GM18508 (cell line): ENCODE data around the gene ARHGEF10L.

Experiments used
- ATAC-seq: cut with Tn5 transposase; IDR thresholded peaks from one replicate; pipeline ENCODE4 v1.9.1; 2021; ENCODE audit warnings: moderate number of reproducible peaks; ENCODE audit not compliant: insufficient read depth, unreplicated experiment

The ARHGEF10L gene

DNA sequence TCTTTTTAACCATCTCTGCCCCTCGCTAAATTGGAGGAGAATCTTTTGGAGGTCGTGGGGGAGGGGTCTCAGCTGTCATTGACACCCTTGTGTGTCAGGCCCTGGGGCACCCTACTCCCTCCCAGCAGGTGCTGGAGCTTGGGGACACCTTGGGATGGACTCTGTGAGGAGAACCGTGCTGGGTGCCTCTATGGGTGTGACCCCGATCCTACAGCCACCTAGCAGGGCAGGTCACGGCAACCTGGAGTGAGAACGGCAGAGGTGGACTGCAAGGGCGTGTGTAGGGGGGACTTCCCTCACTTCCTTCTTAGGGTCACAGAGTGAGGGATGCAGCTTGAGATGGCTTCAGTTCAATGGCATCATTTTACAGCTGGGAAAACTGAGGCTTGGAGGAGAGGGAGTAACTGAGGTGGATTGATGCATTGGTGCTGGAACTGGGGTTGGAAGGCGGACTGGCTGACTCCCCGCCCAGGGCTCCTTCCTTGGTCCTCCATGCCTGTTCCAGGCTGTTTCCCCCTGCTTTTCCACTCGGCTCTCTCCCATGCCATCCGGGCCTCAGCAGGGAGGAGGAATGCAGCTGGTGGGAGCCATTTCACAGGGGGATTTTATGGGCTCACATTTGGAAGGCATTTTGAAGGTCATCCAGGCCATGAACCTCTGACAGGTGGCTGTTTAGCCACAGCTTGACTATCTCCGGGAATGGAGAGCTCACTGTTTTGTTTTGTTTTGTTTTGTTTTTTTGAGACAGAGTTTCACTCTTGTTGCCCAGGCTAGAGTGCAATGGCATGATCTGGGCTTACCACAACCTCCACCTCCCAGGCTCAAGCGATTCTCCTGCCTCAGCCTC is 18.8 kb upstream of the ARHGEF10L start:
- ATAC-seq, result no peak

DNA sequence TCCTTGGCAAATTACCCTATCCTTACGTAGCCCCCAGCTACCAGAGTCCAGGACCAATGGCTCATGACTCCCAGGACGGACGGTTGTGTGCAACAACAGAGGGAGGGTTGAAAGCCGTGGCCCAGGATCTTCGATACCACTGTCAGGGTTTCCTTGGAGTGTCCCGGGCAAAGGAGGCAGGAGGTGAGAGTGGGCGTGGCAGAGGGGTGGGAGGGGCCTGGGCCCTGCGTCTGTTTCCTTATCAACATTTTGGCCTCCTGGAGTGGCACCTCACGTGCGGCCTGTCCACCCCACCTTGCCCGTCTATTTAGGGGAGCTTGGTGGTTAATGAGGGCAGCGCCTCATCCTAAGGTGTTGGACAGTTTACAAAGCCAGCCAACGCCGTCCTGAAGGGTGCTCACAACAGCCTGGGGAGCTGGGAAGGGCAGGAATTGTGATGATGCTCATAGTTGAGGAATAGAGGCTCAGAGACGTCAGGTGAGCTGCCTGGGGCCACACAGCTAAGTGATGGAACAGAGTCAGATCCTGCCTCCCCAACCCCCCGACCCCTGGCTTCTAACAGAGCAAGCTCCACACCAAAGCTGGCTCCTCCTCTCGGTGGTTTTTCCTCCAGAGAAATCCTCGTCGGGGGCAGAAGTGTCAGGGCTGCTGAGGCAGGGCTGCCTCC is 17.4 kb upstream of the ARHGEF10L start:
- no peak for ATAC-seq

DNA sequence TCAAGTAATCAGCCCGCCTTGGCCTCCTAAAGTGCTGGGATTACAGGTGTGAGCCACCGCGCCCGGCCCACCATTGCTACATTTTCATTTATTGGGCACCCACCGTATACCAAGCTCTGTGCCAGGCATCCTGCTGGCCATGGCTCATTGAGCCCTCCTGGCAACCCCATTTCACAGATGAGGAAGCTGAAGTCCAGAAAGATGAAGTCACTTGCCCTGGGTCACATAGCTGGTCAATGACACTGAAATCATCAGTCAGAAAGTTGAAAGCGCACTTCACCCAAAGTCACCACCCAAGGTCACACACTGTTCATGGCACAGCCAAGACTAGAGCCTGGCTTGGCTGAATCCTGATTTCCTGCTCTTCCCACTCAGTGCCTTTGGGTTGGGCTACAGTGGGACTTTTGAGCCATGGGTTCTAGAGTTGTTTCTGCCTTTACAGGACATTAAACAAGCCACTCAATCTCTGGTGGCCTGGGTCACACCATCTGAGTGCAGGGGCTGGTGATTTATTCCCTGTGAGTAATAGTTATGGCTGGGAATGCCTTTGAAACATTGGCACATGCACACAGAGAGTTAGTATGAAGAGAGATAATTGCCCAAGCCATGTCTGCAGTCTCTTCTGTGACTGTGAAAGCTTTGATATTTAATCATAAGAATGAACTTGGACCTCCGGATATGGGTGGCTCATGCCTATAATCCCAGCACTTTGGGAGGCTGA is 16.0 kb upstream of the ARHGEF10L start:
- no peak for ATAC-seq

DNA sequence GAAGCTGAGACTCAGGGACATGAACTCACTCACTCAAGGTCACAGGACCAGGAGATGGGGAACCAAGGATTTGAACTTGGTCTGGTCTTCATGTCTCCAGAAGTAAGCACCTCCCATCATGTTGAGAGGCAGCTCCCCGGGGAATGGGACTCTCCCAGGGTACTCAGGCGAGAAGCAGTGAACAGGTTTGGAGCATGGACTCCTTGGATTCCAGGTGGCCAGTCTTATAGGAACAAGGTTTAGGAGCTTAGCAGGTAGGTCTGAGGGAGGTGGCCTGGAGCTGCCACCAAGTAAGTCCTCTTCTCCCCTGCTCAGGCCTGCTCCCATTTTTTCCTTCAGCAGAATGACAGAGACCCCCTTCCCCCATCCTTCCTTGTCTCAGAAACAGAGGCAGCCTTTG is 14.9 kb upstream of the ARHGEF10L start:
- no peak for ATAC-seq

DNA sequence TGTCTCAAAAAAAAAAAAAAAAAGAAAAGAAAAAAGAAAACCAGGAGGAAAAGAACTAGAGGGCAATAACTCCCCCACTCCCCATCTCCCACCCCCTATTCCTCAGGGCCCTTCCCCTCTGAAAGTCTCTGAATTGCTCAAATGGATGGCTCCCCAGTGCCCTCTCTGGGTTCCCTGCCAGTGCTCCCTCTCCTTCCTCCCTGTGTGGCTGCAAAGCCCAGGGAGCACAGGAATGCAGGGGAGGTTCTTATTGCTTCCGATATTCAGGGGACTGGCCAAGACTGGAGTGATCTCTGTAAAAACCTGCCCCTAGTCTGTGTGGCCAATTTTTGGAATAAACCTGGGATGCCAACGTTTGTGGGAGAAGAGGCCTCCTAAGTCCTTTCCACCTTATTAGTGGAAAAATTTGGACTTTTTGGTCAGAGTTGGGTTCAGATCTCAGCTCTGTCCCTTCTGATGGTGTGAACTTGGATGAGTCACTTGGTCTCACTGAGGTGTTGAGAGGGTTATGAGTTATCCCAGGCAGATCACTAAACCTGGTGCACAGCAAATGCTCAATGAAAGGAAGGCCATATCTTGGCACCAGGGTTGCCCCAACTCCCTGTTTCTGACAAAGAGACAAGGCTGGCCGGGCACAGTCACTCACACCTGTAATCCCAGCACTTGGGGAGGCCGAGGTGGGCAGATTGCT is 13.4 kb upstream of the ARHGEF10L start:
- no peak for ATAC-seq

DNA sequence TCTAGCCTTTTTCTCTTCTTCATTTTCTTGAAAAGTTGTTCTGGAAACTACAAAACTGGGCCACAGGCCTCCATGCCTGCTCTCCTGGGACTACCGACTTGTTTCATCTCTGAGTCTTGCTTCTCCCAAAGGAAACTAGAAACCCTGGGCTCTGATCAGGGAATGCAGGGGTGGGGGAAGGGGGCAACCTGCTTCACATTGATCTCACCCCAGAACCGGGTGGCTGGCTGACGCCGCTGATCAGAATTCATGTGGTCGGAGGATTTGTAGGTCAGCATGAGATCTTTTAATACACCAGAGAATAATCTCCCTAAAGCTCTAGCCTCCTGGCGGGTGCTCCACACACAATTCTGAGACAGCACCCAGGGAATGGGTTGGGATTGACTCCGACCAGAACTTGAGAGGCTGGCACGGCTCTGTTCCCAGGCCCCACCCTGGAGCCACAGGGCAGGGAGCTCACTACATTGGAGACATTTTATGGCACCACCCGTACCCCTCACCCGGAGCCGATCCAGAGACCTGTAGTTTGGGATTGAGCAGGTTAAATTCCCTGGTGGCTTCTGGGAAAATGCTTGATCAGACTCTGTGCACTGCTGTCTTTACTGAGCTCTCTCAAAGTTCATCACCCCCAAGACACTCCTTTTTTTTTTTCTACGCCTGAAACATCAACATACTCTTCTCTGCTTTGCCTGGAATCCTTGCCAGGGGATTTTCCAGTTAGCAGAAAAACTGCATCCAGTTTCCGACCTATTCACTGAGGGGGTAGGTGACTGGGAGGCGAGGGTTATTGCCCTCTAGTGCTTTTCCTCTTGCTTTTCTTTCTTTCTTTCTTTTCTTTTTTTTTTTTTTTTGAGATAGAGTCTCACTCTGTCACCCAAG is 12.2 kb upstream of the ARHGEF10L start:
- no peak for ATAC-seq

- no peak for ATAC-seq
Measured at GRCh38 chr1:17529381-17529780, 10.1 kb upstream of the ARHGEF10L start.

DNA sequence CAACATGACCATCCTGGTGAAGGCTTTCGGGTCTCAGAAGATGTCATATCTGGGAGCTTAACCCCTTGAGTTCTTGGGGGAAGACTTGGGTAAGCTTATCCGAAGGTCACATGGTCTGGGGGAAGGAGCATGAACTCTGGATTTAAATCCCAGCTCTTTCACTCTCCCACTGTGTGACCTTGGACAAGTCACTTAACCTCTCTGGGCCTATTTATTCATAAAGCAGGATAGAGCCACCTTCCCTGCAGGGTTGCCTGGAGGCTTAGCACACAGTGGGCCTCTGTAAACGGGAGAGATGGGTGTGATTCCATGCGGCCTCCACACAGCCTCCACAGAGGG is 8.2 kb upstream of the ARHGEF10L start:
- no peak for ATAC-seq

- no peak for ATAC-seq
Measured at GRCh38 chr1:17531682-17532487, 7.6 kb upstream of the ARHGEF10L start.

DNA sequence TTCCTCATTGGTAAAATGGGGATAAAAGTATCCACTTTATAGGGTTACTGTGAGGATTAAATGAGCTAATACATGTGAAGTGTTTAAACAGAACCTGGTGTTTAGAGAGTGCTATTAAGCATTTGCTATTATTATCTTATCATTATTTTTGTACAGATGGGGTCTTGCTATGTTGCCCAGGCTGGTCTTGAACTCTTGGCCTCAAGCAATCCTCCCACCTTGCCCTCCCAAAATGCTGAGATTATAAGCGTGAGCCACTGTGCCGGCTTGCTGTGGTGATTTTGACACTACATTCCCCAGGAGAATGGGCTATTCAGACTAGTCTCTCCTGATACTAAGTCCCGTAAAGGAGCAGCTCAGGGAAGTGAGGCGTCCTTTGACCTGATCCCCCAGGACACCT is 6.3 kb upstream of the ARHGEF10L start:
- no peak for ATAC-seq

DNA sequence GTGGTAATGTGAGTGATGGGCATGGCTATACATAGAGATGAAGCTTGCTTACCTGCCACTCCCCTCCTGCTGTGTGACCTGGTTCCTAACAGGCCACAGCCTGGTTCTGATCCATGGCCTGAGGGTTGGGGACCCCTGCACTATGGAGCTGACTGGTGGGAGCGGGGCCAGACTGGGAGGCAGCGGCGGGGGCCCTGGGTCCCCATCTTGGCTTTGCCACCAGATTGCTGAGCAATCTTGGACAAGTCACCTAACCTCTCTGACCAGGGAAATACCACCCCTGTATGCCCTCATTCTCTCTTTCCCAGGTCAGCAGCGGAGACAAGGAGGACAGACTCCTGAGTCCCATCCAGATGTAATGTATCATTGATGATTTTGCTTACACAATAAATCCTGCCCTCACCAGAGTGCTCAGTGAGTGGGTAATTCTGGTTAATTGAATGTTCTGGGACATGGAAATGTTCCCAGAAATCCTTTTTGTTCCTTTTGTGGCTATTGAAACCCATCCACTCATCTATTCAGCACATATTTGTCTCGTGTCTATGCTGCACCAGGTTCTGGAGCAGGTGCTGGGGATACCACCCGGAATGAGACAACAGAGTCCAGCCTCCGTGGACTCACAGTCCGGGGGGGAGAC is 4.1 kb upstream of the ARHGEF10L start:
- ATAC-seq, result no peak

DNA sequence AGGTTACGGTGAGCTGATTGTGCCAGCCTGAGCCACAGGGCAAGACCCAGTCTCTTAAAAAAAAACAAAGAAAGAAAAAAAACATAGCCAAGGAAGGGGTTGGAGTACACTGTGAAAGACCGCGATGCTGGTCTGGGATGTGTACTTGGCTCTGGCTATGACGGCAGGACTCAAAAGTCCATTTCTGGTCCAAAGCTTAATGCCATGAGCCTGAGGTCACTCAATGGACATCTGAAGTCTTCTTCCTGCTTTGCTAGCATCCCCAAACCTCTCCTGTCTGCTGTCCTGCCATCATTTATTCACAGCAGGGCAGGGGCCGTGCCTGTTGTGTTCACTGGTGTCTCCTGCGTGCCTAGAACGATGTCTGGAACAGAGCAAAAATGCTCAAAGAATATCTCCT is 1.5 kb upstream of the ARHGEF10L start:
- ATAC-seq, result no peak

GRCh38 chr1:17538428-17539117 is 925 bp upstream of the ARHGEF10L start:
- no peak for ATAC-seq

- no peak for ATAC-seq
Measured at GRCh38 chr1:17539118-17539476, 401 bp upstream of the ARHGEF10L start.

- no peak for ATAC-seq
Measured at GRCh38 chr1:17540255-17541001, 930 bp downstream of the ARHGEF10L start.

- ATAC-seq, result no peak
Measured at GRCh38 chr1:17542645-17543044, 3.1 kb downstream of the ARHGEF10L start.

DNA sequence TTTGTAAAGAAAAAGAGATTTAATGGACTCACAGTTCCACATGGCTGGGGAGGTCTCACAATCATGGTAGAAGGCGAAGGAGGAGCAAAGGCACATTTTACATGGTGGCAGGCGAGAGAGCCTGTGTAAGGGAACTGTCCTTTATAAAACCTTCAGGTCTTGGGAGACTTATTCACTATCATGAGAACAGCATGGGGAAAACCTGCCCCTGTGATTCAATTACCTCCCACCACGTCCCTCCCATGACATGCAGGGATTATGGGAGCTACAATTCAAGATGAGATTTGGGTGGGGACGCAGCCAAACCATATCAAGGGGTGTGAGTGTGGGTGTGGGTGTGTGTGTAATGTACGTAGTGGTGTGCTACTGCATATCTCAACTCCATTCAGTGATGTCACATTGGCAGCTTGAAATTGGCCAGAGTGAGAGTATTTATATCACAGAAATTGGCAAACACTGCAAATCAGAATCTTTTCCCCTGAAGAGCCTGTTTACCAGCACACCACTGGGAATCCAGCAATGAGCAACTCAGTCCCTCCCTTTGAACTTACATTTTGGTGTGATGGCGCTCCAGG is 5.4 kb downstream of the ARHGEF10L start:
- ATAC-seq, result no peak
